ENCODE results near the gene PEF1.
"Not testable (repeated sequence)": the region's sequence is repeated elsewhere in the genome, so short reads cannot be mapped to it uniquely, and the experiment has no call there.

The PEF1 gene

DNA sequence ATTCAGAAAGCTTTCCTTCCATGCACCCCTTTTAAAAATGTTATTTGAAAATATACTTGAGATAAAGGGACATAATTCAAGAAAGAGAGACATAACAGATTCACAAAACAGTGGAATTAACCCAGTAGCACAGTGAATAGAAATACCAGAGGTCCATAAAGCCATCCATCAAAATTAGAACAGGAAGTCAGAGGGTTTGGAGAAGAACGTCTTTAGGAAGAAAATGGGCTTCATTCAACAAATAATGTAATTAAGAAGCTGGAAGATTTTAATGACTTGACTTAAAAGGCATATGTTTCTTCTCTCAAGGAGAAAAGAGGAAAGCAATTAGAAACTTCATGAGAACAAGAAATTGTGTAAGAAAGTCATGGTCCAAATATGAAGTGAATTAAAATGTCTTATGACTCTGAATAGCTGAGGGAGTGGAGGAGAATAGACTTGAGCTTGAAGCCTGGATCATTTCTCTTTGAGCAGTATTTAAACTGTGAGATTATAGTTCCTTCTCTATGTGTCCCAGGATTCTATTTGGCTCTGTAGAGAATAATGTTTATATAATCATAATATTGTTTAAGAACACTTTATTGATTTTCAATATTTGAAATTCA, 35.1 kb downstream of the PEF1 start:
- DNase-seq (ENCODE audit: low read depth, low spot score), result no peak

DNA sequence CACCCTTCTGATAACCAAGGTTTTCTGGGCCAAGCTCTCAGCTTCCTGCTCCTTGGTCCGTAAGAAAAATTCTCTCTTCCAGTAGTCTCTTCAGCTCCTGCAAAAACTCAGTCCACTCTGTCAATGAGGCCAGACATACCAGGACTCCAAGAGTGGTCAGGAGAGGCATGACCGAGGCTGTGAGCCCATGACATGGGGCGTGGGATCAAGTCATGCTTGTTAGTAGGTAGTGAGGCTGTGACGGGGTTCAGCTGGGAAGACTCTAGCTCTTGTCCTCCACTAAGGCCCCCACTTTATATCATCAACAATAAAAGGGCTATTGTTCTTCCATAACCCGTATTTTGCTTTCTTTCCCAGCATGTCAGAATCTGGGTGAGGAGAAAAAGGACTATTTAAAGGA, 37.3 kb downstream of the PEF1 start:
- DNase-seq (ENCODE audit: low read depth, low spot score), result no peak

DNA sequence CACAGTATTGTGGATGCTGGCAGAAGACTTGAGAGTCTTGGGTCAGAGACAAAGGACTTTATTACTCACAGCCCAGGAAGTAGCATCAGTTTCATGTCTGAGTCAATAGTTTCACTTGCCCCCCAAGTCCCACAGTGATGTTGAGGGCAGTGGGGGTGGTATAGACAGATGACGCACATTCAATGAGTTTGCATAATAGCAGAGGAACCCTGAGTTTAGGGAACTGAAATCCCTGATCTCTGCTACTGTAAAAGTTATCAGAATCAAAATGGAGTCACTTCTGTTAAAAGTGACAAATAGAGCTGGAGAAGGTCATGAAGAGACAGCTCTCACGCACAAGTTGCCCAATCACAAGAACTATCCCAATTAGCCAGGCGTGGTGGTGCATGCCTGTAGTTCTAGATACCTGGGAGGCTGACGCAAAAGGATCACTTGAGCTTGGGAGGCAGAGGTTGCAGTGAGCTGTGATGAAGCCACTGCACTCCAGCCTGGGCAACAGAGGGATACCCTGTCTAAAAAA, 38.7 kb downstream of the PEF1 start:
- no peak for DNase-seq (ENCODE audit: low read depth, low spot score)

DNA sequence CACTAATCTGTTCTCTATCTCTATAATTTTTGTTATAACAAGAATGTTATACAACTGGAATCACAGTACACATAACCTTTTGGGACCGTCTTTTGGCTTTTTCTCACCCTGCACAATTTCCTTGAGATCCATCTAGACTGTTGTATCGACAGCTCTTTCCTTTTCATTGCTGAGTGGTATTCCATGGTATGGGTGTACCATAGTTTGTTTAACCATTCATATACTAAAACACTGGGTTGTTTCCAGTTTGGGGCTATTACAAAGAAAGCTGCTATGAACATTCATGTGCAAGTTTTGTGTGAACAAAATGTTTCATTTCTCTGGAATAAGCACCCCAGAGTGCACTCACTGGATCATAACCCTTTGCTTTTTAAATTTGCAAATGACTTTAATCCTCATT, 42.6 kb downstream of the PEF1 start:
- no peak for DNase-seq (ENCODE audit: low read depth, low spot score)

DNA sequence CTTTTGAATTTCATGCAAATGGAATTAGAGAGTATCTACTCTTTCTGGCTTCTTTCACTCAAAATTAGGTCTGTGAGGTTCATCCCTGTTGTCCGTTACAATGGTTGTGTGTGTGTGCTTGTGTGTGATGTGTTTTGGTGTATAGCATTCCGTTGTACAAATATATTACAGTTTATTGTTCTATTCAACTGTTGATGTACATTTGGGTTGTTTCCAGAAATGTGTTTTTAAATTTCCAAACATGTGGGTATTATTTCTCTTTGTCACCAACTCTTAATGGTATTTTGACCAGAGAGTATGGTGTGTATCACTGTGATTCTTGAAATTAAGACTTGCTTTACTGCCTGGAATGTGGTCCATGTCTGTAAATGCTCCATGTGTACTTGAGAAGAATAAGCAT, 44.0 kb downstream of the PEF1 start:
- DNase-seq (ENCODE audit: low read depth, low spot score), result no peak

DNA sequence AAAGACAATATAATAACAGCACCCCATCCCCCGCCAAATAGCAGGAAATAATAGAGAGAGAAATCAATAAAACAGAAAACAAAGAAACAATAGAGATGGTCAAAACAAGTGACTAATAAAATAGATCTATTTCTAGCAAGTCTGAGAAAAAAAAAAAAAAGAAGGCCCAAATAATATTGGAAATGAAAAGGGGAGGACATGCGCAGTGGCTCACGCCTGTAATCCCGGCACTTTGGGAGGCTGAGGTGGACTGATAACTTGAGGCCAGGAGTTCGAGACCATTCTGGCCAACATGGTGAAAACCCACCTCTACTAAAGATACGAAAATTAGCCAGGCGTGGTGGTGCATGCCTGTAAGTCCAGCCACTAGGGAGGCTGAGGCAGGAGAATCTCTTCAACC, 45.7 kb downstream of the PEF1 start:
- DNase-seq (ENCODE audit: low read depth, low spot score), result no peak

DNA sequence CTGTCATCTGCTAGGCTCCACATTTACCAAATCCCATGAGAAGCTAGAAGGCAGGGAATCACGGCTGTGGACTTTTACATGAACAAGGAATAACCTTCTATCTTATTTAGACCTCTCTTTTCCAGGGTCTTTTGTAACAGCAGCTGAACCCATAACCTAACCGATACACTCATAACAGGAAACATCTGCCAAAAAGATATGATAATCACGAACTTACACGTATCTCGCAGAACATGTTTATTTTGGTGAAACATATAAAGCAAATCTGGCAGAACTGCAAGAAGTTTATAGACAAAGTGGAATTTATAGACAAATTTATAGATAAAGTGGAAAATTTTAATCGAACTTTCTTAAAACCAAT, 48.0 kb downstream of the PEF1 start:
- DNase-seq (ENCODE audit: low read depth, low spot score), result no peak

DNA sequence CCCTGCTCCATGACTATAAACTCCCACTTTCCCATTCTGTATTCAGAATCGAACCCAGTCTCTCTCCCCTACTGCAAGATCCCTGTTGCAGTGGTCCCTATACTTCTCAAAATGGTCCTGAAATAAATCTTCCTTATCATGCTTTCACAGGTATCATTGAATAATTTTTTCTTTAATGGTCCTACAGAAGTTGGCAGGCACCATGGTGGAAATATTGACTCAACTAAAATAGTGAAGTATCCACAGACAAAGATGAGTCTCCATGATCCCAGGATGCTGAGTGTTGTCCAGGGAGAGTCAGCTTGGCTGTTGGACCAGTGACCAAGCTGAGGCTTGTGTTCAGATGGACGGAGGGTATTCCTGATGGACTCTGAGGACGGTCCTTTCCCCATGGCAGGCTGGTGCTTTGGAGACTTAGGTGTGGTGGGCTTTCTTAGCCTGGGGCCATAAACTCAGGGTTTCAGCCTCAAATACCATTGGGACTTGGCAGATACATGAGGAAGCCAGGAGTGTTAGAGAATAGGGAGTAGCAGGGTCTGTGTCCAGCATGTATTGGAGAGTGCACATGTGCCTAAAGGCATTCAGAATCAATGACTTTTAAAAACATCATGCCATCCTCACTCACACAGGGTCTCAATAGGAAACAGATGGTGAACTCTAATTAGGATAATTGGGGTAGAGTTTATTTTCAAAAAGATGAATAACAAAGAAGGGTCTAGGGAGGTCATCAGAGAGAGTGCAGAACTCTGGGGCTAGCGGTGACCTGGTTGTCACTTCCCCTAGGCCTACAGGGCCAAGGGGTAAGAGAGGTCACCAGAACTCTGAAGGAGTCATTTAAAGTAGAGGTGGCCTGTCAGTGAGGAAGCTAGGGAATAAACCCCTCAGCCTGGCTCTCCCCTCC, 48.6 kb downstream of the PEF1 start:
- no peak for DNase-seq (ENCODE audit: low read depth, low spot score)

DNA sequence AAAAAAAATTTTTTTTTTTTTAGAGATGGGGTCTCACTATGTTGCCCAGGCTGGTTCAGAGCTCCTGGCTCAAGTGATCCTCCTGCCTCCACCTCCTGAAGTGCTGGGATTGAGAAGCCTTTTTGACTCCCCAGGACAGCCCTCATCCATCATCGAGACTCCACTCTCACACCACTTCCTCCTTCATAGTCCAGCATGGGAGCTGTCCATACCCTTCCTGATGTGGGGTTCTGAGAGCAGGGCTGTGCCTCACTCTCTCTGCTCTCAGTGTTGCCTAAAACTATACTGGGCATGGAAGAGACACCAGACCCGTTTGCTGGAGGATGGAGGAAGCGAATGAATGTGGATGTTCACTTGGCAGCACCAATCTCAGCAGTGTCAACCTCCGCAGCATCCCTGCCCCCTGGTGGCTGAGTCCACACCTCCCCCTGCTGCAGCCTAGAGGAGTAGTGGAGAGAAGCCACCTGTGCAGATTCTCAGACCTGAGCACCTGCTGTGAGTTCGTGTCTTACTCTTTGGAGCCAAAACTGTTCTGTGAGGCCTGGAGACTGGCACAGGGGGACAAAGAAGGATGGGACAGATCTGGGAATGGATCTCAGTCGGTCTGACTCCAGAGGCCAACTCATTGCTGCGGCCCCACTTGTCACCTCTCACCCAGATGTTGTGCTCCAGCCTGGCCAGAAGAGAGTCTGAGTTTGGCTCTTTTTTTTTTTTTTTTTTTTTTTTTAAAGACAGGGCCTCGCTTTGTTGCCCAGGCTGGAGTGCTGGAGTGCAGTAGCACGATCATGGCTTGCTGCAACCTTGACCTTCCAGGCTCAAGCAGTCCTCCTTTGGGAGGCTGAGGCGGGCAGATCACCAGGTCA, 50.7 kb downstream of the PEF1 start:
- DNase-seq (ENCODE audit: low read depth, low spot score), result no peak

DNA sequence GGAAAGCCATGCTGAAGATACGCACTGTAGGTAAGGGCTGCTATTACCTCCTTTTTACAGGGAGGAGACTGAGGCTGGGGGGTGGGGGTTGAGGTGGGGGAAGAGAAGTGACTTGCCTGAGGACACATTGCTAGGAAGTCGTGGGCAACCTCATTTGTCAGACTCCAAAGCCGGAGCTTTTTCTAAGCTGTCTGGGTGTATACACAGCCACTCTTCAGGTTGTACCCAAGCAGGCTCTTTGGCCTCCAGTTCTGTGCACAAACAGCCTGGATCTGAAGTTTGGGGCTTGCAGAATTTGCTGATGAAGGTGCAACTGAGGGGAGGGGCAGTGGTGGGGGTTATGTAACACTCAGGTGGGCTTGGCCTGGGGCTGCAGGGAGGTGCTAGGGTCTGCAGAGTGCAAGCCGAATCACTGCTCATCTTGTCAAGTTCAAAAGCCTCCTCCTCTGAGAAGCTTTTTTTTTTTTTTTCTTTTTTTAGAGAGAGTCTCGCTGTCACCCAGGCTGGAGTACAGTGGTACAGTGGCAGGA, 51.5 kb downstream of the PEF1 start:
- DNase-seq (ENCODE audit: low read depth, low spot score), result no peak

DNA sequence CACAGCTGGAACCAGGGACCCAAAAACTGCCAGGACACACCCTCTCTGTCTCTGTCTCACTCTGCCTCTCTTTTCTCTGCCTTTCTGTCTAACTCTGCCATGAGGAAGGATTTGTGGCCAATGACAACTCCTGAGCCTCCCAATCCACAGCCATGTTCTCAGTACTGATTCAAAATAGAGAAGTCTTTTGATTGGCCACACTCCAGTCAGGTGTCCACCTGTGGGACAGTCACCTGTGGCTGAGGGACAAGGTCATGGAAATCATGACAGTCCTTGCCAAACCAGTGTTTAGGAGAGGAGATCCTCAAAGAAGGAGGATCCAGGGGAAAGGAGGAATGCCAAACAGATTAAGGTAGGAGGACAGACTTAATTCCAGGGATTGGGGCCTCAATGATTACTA, 52.5 kb downstream of the PEF1 start:
- DNase-seq (ENCODE audit: low read depth, low spot score), result no peak

DNA sequence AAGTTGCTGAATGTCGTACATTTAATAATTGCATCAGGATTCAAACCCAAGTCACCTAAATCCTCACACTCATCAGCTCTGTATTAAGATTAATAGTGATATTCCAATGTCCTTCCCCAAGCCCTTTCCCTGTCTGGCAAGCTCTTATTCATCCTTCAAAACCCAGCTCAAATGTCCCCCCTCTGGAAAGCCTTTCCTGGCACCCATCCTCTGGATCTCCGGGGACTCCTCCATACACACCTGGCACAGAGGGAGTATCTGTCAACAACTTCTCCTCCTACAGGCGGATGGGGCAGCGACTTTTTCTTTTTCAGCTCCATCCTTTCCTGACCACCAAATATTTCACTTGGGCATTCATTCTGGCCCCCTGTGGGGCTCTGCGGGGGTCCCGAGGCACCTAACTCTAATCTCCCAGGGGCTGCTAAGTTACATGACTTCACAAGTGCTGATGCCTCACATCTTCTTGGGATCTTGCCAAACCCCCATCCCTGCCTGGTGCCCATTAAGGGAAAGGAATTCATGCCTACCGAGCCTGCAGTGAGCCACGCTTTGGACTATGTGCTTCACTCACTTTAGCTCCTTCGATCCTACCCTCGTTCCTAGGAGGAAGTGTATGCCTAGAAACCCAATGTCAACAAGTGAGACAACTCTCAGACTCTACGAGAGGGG, 53.1 kb downstream of the PEF1 start:
- DNase-seq (ENCODE audit: low read depth, low spot score), result no peak

DNA sequence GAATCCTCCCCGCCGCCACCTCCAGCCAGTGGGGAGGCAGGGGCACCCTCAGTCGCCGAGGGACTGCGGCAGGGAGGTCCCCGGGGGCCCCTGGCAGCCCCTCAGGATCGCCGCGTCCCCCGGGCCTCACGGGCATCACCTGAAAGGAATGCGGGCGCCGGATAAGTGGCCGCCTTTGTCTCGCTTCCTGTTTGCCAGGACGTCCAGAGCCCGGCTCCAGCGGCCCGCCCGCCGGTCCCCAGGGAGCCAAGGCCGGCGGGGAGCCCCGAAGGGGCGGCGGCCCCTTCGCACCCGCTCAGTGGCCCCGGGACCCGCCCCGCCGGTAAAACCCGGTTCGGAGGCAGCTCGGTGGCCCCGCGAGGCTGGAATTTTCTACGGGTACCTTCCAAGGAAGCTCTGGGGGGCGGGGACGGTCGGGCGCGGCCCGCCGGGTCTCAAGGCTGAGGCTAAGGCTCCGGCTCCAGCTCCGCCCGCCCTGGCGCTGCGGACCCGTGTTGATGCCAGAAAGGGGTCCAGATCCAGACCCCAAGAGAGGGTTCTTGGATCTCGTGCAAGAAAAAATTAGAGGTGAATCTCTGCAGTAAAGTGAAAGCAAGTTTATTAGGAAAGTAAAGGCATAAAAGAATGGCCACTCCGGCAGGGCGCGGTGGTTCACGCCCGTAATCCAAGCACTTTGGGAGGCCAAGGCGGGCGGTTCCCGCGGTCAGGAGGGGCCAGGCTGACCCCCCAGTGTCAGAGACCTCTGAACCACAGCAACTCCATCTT, 55.7 kb downstream of the PEF1 start:
- DNase-seq (ENCODE audit: low read depth, low spot score), result no peak

DNA sequence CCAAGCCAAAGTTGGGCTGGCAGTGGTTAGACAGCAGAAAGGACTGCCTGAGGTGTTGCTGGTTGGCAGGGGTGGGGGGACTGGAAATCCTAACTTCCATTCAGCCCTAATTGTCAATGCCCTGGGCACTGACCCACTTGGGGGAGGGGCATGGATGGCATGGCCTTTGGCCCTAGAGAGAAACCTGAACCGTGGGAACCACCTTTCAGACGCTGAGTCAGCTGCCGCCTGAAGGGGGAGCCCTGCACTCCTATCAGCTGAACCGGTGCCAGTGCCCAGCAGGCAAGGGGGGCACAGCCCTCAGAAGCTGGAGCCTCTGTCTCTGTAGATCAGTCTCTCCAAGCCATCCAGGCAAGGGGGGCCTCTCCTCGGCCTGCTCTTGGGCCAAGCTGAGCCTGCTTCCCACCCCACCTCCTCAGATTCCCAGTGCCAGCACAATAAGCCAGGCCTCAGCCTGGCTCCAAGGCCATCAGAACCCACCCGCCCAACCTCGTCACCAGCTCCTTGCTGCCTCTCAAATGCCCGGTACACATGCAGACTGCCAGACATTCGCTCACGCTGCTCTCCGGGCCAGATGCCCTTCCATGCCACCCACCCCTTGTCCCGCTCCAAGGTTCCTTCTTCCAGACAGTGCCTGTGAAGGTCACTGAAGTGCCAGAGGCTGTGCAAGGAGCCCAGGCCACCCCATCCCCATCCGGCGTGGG, 56.8 kb downstream of the PEF1 start:
- no peak for DNase-seq (ENCODE audit: low read depth, low spot score)

DNA sequence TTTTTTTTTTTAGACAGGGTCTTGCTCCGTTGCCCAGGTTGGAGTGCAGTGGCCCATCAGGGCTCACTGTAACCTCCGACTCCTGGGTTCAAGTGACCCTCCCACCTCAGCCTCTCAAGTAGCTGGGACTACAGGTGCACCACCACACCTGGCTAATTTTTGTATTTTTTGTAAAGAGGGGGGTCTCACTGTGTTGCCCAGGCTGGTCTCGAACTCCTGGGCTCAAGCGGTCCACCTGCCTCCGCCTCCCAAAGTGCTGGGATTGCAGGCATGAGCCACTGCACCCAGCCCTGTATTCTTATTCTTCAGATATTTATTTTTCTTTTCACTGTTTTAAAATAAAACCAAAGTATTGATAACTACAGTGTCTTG, 57.4 kb downstream of the PEF1 start:
- not testable (repeated sequence) for DNase-seq (ENCODE audit: low read depth, low spot score)

DNA sequence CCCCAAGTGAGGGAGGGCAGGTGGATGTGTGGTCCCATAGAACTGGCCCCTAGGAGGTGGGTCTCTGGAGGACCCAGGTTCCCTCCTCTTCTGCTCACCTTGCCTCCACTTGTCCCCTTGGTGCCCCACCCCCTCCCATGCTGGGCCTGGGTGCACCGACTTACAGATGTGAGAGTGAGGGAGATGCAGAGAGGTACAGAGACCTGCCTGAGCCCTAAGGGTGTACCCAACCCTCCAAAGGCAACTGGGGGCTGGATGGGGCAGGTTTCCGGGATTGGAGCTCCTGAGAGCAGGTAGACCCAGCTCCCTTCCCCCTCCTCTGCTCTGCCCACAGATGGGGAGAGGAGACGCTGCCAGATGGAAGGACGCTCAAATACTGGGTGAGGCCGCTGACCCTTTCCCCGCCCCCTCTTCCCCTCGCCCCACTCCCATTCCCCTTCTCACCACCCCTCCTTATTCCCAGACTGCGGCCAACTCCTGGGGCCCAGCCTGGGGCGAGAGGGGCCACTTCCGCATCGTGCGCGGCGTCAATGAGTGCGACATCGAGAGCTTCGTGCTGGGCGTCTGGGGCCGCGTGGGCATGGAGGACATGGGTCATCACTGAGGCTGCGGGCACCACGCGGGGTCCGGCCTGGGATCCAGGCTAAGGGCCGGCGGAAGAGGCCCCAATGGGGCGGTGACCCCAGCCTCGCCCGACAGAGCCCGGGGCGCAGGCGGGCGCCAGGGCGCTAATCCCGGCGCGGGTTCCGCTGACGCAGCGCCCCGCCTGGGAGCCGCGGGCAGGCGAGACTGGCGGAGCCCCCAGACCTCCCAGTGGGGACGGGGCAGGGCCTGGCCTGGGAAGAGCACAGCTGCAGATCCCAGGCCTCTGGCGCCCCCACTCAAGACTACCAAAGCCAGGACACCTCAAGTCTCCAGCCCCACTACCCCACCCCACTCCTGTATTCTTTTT, 58.0 kb downstream of the PEF1 start:
- no peak for DNase-seq (ENCODE audit: low read depth, low spot score)

DNA sequence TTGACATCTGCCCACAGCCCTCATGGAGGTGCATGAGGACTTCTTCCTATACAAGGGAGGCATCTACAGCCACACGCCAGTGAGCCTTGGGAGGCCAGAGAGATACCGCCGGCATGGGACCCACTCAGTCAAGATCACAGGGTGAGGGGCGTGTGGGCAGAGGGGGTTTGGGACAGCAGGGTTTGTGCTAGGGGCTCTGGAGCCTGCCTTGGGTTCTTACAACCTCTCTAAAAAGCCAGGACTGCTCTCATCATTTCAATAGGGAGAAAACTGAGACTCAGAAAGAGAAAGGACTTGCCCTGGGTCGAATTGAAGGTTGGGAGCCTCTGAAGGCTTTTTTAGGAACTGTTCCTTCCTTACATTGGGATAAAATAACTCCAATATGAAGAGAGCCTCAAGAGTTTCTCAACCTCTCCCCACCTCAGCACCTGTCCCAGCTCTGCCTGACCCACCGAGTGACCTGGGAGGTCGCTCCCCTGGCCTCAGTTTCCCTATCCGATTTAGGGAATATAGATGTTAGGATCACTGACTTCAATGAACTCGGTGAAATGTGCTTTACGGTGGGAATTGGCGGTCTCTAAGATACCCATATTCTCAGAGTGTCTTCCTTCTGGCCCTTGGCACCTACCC, 58.8 kb downstream of the PEF1 start:
- DNase-seq (ENCODE audit: low read depth, low spot score), result no peak

Data from activated naive CD8-positive, alpha-beta T cell treated with anti-CD3 and anti-CD28 coated beads, Interleukin-2, amount 50 U/mL, for 16 hours (primary cell).